Activated CD8-positive, alpha-beta memory T cell treated with anti-CD3 and anti-CD28 coated beads, Interleukin-2, amount 50 U/mL, for 24 hours (primary cell): ENCODE measurements around the gene PLK1.

Experiments
- DNase-seq: peaks from one replicate; pipeline ENCODE4 v3.0.0-alpha.2; 2020; ENCODE audit errors: extremely low read depth

PLK1 gene

GRCh38 chr16:23679986-23680336 is 1.3 kb downstream of the PLK1 start:
- no peak for DNase-seq

DNA sequence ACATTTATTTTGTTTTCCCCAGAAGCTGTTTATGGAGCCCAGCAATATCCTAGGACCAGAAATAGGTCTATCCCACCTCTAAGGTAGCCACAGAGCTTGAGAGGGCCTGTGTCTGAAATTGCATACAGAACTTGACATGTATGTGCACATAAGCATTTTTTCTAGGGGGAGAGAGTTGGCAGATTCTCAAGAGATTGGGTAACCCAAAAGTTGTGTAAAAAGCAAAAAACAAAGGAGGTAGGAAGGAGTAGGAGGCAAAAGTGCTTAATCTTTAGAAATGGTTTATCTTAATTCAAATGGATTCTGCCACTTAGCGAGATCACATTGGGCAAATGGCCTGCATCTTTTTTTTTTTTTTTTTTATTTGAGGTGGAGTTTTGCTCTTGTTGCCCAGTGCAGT is 3.5 kb downstream of the PLK1 start:
- DNase-seq = no peak

DNA sequence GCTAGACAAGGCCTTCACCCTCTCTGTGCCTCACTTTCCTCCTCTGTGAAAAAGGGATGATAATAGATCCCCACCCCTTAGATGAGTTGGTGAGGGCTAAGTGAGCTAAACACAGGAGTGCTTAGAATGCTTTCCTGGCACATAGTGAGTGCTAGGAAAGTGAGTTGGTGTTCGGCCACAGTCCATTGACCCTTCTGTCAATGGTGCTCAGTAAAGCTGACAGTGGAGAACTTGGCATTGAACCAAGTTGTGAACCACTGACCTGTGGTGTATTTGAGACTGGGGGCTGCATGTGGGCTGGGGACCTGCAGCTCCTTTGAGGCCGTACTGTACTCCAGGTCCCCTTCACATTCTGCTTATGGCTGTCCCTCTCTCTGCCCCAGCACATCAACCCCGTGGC is 4.8 kb downstream of the PLK1 start:
- no peak for DNase-seq

GRCh38 chr16:23687034-23687808 is 8.5 kb downstream of the PLK1 start:
- no peak for DNase-seq

DNA sequence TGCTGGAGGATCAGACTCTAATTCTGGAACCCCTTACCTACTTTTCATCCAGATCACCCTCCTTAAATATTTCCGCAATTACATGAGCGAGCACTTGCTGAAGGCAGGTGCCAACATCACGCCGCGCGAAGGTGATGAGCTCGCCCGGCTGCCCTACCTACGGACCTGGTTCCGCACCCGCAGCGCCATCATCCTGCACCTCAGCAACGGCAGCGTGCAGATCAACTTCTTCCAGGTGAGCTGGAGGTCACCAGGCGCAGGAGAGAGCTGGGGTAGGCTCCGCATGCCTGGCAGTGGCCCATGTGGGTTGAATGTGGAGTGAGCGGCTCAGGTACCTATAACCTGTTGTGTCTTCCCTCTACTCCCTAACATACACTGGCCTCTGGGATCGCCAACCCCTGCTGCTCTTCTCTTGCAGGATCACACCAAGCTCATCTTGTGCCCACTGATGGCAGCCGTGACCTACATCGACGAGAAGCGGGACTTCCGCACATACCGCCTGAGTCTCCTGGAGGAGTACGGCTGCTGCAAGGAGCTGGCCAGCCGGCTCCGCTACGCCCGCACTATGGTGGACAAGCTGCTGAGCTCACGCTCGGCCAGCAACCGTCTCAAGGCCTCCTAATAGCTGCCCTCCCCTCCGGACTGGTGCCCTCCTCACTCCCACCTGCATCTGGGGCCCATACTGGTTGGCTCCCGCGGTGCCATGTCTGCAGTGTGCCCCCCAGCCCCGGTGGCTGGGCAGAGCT is 10.9 kb downstream of the PLK1 start:
- DNase-seq = no peak

DNA sequence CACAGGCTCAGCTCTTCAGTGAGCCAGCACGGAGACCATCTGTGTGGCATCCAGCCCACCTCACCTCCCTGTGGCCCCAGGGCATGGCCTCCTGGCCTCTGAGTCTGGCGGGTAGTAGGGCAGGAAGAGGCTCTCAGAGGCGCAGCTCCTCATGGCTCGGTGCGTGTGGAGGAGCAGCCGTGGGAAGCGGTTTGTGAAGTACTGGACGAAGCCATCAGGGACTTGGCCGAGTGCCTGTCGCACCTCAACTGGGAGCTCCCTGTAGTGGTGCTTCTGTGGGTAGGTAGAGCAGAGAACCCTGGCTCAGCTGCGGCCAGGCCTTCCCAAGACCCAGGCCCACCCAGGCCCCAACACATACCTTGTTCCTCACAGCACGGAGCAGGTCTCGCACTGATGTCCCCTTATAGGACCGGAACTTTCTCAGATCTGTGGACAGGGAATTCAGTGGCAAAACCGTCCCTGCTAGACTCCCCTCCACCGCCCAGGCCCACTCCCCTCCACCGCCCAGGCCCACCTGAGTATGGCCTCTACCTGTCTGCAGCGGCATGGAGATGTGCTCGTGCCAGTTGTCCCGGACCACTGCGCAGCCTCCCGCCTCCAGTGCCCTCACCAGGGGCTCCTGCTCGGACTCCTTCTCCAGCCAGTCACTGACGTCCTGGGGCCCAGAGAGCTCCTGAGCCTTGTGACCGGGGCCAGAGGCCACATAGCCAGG is 12.2 kb downstream of the PLK1 start:
- DNase-seq = no peak

DNA sequence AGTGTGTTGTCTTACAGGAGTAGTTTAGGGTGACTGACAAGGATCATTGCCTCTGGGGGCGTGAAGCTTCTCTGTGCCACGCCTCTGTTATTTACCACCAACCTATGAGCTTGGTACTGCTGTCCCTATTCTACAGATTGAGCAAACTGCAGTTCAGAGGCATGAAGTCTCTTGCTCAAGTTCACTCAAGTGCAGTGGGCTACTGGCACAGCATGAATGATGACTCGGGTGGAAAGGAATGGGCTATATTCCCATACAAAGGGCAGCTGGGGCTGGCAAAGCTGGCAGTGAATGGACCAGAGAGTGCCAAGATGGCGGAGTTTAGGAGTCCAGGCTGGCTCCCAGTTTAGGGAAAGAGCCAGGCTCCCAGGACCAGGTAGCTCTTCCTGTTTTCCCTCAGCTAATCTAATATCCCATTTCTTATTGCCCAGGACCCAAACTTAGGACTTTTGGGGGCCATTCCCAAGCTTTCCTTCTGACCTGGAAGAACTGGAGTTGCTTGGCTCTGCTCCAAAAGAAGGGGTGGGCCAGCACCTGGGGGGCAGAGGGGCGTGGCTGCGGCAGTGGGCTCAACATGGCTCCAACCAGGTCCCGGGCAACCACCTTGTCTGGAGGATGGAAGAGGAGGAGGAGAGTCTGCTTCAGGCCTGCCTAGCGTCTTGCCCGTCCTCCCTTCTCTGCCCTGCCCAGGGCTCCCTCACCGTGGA is 12.9 kb downstream of the PLK1 start:
- no peak for DNase-seq

- DNase-seq = no peak
These were observed 13.6 kb downstream of the PLK1 start for GRCh38 chr16:23692190-23692837.

DNA sequence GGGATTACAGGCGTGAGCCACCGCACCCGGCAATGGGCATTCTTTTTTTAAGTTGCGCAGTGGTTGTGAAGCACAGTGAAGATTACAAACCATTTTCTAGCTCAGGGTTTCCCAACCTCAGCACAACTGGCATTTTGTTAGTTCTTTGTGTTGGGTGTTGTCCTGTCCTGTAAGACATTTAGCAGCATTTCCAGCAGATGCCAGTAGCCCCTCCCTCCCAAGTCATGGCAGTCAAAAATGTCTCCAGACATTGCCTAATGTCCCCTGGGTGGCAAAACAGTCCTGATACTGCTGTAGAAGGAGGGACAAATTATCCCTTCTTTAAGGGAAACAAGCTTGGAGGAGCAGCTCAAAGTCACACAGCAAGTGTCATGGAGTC is 15.6 kb downstream of the PLK1 start:
- DNase-seq = no peak

DNA sequence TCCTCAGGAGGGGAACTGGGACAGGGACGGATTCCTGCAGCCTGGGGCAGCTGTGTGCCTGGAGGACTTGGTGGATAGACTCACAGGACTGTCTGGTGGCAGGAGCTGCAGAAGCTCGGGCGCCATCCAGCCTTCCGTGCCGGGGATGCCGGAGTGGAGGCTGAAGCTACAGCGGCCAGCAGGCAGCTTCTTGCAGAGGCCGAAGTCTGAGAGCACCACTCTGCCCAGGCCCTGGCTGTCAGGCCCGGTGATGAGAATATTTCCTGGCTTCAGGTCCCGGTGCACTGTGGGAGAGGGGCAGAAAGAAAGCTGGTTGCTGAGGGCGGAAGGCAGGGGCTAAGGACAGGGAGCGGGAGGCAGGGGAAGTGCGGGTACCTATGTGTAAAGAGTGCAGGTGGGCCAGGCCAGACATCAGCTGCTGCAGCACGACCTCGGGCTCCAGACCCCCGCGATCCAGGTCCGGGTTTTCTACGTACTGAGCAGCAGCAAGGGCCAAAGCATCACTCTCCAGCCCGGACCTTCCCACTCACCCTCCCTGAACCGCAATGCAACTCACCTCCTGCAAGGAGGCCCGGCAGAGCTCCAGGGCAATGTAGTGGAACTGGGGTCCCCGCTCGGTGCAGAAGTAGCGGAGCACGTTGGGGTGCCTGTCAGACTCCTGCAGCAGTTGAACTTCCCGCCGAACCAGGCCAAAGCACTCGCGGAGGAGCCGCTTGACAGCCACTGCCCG is 16.1 kb downstream of the PLK1 start:
- no peak for DNase-seq

GRCh38 chr16:23695756-23696155 is 17.1 kb downstream of the PLK1 start:
- no peak for DNase-seq

GRCh38 chr16:23699100-23699499 is 20.4 kb downstream of the PLK1 start:
- no peak for DNase-seq

DNA sequence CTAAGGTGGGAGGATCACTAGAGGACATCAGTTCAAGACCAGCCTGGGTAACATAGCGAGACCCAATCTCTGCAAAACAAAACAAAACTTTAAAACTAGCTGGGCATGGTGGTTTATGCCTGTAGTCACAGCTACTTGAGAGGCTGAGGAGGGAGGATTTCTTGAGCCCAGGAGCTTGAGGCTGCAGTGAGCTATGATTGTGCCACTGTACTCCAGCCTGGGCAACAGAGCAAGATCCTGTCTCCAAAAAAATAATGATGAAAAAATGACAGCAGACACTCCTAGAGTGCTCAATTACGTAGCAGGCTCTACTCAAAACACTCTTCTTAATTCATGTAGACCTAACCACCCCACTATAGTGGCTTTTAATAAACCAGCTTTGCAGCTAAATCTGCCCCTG is 21.4 kb downstream of the PLK1 start:
- no peak for DNase-seq

- no peak for DNase-seq
These were observed 21.8 kb downstream of the PLK1 start for GRCh38 chr16:23700509-23700908.

- DNase-seq = no peak
These were observed 22.4 kb downstream of the PLK1 start for GRCh38 chr16:23701045-23701444.

DNA sequence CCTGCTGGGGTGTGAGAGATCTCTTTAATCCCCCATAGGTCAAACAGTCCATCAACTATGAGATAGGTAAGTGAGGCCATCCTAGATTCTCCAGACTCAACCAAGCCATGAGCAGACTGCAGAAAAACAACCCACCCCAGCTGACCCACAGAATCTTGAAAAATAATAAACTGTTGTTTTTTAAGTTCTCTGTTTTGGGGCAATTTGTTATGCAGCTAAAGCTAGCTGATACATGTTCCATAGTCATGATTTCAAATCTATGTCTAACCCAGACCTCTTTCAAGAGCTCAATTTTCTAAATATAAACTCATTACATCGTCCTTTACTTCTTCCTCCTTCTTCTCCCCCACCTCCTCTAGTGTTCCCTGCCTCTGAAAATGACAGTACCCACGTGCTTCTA is 24.3 kb downstream of the PLK1 start:
- no peak for DNase-seq

GRCh38 chr16:23704772-23705516 is 26.3 kb downstream of the PLK1 start:
- no peak for DNase-seq

GRCh38 chr16:23705517-23705902 is 26.8 kb downstream of the PLK1 start:
- DNase-seq = no peak

DNA sequence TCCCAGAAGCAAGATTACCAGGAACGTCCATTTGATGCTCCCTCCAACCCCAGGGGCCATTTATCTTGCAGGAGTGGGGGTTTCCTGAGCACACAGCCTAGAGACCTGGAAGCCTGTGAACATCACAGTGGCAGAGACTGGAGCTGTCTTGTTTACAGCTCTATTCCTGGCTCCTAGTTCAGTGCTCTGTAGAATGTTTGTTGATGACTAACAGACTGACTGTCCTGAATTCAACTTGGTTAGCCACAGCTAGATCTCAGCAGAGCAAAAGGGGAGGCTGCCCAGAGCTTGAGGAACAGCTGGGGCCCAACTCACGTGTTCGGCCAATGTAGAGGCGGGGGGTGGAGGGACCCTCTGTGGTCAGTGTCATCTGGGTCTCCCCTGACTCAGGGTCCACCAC is 27.8 kb downstream of the PLK1 start:
- DNase-seq = no peak

DNA sequence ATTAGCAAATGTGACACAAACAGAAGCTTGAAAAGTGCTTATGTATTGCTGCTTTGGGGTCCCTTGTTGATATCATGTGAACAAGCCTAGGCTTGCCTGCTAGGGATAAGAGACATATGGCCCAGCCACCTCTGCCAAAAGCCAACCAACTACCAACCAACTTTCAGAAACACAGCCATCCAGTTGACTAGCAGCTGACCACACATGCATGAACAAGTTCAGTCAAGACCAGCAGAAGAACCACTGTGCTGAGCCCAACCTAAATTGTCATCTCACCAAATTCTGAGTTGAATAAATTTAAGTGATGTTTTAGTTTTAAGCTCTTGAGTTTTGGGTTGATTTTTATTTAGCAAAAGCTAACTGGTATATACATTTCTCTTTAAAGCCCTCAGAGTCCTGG is 30.8 kb downstream of the PLK1 start:
- no peak for DNase-seq
